Astrocyte of the spinal cord (primary cell): ENCODE data around the gene ZNF491.
"Not testable (repeated sequence)": the region's sequence is repeated elsewhere in the genome, so short reads cannot be mapped to it uniquely, and the experiment has no call there.

Experiments
- DNase-seq: peaks from one replicate; pipeline ENCODE4 v3.0.0; 2011; ENCODE audit warnings: low read depth, low spot score
- H3K4me3 ChIP-seq: 2 replicates; pipeline ENCODE4 v1.5.1; 2011; ENCODE audit warnings: low read depth, mild to moderate bottlenecking, low read length, moderate library complexity
- in situ Hi-C: cut with HindIII; loops from 2 replicates; pipeline ENCODE4 v1.10.0; 2017; ENCODE audit warnings: low sequenced_read_pairs
- TF ChIP-seq, protein P1 (sequence below): IDR thresholded peaks from 2 replicates; pipeline ENCODE4 v1.5.1; 2012; ENCODE audit warnings: low read depth, mild to moderate bottlenecking, low read length, inconsistent platforms

ZNF491 gene

DNA sequence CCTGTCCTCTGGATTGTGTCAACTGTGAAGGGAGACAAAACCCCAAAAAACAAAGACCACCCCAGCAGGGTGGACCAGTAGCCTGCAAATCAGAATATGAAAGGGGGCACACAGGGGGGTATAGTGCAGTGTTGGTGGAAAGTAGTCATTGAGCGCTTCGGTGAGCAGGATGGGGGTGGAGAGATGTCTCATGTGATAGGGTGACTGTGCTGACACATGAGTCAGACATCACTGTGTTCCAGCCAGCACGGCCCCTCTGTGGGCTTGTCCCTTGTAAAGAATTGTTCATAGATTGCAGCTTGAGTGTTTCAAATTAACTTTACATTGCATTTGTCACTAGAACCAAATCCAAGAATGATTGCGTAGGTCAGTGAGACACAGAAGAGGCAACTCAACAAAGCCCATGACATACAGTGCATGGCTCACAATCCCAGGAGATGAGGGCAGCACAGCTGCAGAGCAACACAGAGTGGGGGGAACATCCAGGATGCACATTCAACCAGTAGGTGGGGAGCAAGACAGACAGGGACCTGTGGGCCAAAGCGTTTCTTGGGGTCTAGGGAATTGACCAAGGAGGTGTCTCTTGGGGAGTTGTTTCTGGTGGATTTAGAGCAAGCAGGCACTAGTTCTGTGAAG lies 23.3 kb downstream of the ZNF491 start:
- TF ChIP-seq, protein P1, sequence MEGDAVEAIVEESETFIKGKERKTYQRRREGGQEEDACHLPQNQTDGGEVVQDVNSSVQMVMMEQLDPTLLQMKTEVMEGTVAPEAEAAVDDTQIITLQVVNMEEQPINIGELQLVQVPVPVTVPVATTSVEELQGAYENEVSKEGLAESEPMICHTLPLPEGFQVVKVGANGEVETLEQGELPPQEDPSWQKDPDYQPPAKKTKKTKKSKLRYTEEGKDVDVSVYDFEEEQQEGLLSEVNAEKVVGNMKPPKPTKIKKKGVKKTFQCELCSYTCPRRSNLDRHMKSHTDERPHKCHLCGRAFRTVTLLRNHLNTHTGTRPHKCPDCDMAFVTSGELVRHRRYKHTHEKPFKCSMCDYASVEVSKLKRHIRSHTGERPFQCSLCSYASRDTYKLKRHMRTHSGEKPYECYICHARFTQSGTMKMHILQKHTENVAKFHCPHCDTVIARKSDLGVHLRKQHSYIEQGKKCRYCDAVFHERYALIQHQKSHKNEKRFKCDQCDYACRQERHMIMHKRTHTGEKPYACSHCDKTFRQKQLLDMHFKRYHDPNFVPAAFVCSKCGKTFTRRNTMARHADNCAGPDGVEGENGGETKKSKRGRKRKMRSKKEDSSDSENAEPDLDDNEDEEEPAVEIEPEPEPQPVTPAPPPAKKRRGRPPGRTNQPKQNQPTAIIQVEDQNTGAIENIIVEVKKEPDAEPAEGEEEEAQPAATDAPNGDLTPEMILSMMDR, result no peak
- no peak for DNase-seq
- no peak overlapping the region for H3K4me3 ChIP-seq
- in situ Hi-C loops, result no loop called here

DNA sequence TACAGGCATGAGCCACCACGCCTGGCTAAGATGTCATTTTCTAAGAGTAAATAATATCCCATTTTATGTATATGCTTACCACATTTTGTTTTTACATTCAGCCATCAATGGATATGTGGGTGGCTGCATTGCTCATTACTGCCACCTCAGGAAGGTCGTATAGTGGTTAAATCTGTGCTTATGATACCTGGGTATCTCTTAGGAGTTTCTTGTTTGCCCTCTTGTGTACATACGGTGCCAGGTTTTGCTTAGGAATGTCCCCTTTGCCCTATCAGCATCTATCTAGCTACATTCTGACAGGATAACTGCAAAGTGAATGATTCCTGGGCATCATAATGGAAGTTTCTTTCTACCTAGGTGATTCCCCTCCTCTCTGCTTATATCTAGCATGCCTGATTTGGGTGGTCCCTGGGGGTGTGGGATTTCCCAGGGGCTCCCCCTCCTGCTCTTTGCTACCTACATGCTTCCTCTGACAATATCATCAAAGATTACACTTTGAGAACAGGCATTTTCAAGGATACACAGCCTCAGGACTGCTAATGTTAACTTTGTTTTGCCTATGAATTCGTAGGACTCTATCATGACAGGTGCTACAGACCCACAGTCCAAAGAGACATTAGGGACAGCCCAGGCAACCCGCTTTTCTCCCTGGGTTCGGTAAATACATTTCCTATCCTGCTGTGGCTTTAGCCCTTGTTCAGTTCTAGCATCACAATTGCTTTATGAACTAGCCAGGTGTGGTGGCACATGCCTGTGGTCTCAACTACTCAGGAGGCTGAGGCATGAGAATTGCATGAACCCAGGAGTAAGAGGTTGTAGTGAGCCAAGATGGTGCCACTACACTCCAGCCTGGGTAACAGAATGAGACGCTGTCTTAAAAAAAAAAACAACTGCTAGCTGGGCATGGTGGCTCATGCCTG lies 30.9 kb downstream of the ZNF491 start:
- H3K4me3 ChIP-seq, in situ Hi-C loops, DNase-seq: not testable (repeated sequence)

DNA sequence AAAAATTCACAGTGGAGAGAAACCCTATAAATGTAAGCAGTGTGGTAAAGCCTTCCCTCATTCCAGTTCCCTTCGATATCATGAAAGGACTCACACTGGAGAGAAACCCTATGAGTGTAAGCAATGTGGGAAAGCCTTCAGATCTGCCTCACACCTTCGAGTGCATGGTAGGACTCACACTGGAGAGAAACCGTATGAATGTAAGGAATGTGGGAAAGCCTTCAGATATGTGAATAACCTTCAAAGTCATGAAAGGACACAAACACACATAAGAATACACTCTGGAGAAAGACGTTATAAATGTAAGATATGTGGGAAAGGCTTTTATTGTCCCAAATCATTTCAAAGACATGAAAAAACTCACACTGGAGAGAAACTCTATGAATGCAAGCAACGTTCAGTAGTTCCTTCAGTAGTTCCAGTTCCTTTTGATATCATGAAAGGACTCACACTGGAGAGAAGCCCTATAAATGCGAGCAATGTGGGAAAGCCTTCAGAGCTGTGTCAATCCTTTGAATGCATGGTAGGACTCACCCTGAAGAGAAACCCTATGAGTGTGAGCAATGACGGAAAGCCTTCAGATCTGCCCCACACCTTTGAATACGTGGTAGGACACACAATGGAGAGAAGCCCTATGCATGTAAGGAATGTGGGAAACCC lies 34.1 kb downstream of the ZNF491 start:
- in situ Hi-C loops, result no loop called here
- no peak overlapping the region for H3K4me3 ChIP-seq
- no peak for DNase-seq
- TF ChIP-seq, protein P1, result no peak

DNA sequence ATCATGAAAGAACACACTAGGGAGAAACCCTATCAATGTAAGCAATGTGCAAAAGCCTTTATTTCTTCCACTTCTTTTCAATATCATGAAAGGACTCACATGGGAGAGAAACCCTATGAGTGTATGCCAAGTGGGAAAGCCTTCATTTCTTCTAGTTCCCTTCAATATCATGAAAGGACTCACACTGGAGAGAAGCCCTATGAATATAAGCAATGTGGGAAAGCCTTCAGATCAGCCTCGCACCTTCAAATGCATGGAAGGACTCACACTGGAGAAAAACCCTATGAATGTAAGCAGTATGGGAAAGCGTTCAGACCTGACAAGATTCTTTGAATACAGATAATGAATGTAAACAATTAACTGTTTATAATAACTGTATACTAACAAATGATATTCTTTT lies 35.2 kb downstream of the ZNF491 start:
- DNase-seq, result no peak
- in situ Hi-C loops, result no loop called here
- TF ChIP-seq, protein P1, result no peak
- no peak overlapping the region for H3K4me3 ChIP-seq

DNA sequence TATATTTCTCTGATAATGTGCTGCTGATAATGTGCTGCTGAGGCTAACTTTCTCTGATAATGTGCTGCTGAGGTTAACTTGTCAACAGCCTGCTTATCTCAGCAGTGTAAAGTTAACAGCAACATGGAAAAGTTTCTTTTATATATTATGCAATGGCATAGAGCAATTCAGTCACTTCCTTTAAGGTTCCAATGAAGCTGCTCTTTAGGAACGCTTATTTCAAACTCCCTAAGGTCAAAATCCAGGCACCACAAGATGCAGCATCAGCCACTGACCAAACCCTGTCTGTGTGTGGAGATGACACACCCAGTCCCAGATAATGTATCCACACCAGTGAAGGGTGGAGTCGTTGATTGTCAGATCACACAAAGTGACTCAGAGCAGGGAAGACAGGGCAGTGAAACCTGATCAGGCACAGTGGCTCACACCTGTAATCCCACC lies 37.3 kb downstream of the ZNF491 start:
- in situ Hi-C loops, H3K4me3 ChIP-seq, DNase-seq: not testable (repeated sequence)

DNA sequence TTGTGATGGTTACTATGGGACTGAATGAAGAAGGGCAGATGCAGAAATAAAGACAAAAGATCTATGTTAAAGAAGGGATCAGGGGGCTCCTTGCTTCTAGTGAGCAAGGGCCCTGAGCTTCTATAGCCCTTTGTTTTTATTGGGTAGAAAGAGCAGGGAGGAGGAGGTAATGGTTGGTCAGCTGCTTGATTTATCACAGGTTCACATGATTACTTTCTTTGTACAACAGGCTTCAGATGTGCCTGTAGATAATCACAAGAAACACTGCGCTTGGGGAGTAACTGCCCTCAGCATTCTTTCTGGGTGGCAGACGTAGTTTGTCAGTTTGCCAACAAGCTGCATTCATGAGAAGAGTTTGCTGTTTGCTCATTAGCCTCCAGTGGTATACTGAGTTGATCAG lies 45.4 kb downstream of the ZNF491 start:
- TF ChIP-seq, protein P1, result no peak
- H3K4me3 ChIP-seq, result no peak overlapping the region
- DNase-seq, result no peak
- in situ Hi-C loops, result no loop called here

DNA sequence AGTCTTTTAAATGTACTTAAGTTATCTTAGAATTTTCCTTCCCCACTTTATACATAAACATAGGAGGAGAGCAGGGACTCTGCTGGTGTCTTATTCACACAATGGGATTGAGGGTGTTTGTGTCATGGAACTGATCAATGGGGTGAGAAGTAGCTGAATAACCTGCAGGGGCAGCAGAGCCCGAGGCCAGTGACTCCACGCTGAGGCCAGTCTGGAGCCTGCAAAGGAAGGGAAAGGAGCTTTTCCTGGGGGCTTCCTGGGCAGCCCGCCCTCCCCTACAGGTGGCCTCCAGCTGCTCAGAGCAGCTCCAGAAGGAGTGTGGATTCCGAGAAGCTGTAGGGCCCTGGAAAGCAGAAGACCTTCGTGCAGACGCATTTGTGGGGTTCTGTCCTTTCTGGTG lies 49.3 kb downstream of the ZNF491 start:
- in situ Hi-C loops, DNase-seq, H3K4me3 ChIP-seq: not testable (repeated sequence)

DNA sequence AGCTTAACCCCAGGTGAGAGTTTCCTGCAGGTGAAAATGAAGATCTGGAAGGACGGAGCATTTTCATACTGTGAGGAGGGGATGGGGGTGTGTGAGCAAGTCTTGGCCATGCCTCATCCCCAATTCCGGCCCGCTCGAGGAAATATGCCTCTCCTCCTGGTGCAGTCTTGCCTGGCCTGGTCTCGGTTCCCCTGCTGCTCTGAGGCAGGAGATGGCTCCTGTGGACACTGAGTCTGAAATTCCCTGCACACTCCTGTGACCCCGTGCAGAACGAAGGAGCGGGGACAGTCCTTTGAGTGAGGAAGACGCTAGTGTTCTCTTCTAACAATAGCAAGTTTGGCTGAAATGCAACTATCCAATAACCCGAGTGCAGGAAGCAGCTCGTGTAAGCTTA lies 49.9 kb downstream of the ZNF491 start:
- H3K4me3 ChIP-seq, result peak overlapping the region; percentile 56
- no peak for DNase-seq
- TF ChIP-seq, protein P1, result no peak
- in situ Hi-C loops, result no loop called here
